IgD-negative memory B cell (primary cell): ENCODE measurements around the gene LRP2. TPM values are rescaled to one million over a fixed set of nuclear protein-coding genes. Genes with fewer than 3 reads are reported as not detected.

Experiments
- H3K27ac Mint-ChIP-seq, 3 donors: one replicate each; pipeline ENCODE4 v1.8.0; 2020 to 2022; ENCODE audit warnings: mild to moderate bottlenecking in 3 of 3, mixed read lengths in 3 of 3, moderate library complexity in 1 of 3
- H3K27me3 Mint-ChIP-seq: one replicate; pipeline ENCODE4 v1.8.0; 2021; ENCODE audit warnings: mixed read lengths
- H3K36me3 Mint-ChIP-seq: one replicate; pipeline ENCODE4 v1.8.0; 2020; ENCODE audit warnings: mild to moderate bottlenecking, mixed read lengths
- H3K4me1 Mint-ChIP-seq, 3 donors: one replicate each; pipeline ENCODE4 v1.8.0; 2020 to 2022; ENCODE audit warnings: mixed read lengths in 3 of 3, mild to moderate bottlenecking in 1 of 3
- H3K4me3 Mint-ChIP-seq, 4 donors: one replicate each; pipeline ENCODE4 v1.8.0; 2020 to 2022; ENCODE audit warnings: mild to moderate bottlenecking in 4 of 4, mixed read lengths in 4 of 4, moderate library complexity in 3 of 4
- H3K9me3 Mint-ChIP-seq, 3 donors: one replicate each; pipeline ENCODE4 v1.8.0; 2020 to 2021; ENCODE audit warnings: mixed read lengths in 3 of 3, mild to moderate bottlenecking in 1 of 3
- polyA plus RNA-seq: library from polyadenylated mRNA; unstranded; fragments of 300-500 nt; fragmentation: Illumina TruSeq; gene quantifications from one replicate; pipeline ENCODE4 v1.2.3, GENCODE V29; 2021

LRP2 gene
- polyA plus RNA-seq, 1 donor from 2014 or later = not detected

GRCh38 chr2:169106563-169107545 is 255.5 kb downstream of the LRP2 start:
- H3K4me1 Mint-ChIP-seq = peaks cover 10 to 21% (median 14%) of the 10 kb centered on the region in 3 donors

DNA sequence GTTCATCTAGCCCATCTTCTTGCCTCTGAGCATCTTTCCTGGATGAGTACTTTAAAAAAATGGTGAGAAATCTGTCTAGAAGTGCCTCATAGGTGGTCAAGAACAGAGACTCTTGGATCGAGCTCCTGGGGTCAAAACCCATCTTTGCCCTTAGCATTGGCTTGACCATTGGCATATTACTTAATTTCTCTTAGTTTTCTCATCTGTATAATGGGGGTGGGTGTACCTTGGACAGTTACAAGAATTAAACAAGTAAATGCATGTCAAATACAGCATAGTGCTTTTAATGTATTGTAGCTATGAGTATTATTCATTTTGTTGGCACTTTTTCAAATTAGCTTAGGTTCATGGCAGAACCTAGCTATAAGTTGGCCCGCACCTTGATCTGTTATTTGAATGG is 256.2 kb downstream of the LRP2 start:
- H3K4me1 Mint-ChIP-seq = peaks cover 10 to 21% (median 17%) of the 10 kb centered on the region in 3 donors

More at GRCh38 chr2:169106563-169107545, 255.5 kb downstream of the LRP2 start:
- no peaks in the 10 kb centered on the region for H3K9me3 Mint-ChIP-seq
- peaks cover 2% of the 10 kb centered on the region for H3K27me3 Mint-ChIP-seq
- no peaks in the 10 kb centered on the region for H3K36me3 Mint-ChIP-seq
- peak overlapping the region in 1 of 4 donors; percentile 67 for H3K4me3 Mint-ChIP-seq
- no peak overlapping the region for H3K27ac Mint-ChIP-seq

DNA sequence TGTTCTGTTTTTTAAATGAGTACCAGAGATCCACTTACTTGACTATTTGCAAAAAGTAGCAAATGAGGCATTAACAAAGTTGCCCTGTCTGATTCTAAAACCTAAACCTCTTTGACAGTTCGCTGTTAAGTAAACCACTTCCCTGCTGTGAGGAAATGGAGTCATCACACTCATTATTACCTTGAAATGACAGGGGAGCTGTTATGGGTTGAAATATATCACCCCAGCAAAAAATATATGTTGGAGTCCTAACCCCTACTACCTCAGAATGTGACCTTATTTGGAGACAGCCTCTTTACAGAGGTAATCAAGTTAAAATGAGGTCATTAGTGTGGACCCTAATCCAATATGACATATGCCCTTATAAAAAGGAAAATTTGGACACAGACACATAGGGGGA is 256.9 kb downstream of the LRP2 start:
- Mint-ChIP-seq H3K27me3 (no peaks in the 10 kb centered on the region), H3K4me3 (no peak overlapping the region), H3K27ac (no peak overlapping the region), H3K9me3 (peaks cover 0 to under 1% (median 0%) of the 10 kb centered on the region in 3 donors), H3K4me1 (peaks cover 15 to 24% (median 22%) of the 10 kb centered on the region in 3 donors), H3K36me3 (no peaks in the 10 kb centered on the region)

More for the DNA sequence above, 256.2 kb downstream of the LRP2 start:
- Mint-ChIP-seq H3K36me3 (no peaks in the 10 kb centered on the region), H3K4me3 (peak overlapping the region in 1 of 4 donors; percentile 28), H3K9me3 (no peaks in the 10 kb centered on the region), H3K27me3 (peaks cover 2% of the 10 kb centered on the region), H3K27ac (no peak overlapping the region)

DNA sequence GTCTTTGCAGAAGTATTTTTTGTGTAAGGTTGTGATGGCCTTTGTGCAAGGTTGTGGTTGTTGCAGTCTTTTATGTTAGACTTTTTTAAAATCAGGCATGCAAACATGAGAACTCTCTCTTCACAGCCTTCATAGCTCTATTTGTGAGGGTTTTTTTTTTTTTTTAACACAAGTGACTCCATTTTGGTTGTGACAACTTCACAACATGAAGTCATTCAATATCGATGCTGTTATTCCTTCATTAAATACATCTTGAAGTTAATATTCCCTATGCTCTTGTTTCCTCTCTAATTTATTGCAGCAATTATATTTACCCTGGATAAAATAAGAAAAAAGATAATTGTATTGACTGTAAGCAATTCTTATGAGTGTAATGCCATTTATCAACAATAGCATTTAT is 257.5 kb downstream of the LRP2 start:
- Mint-ChIP-seq H3K36me3 (no peaks in the 10 kb centered on the region), H3K27me3 (no peaks in the 10 kb centered on the region), H3K4me3 (no peak overlapping the region), H3K4me1 (peaks cover 17 to 26% (median 23%) of the 10 kb centered on the region in 3 donors), H3K27ac (no peak overlapping the region), H3K9me3 (peaks cover 0 to 6% (median 0%) of the 10 kb centered on the region in 3 donors)

DNA sequence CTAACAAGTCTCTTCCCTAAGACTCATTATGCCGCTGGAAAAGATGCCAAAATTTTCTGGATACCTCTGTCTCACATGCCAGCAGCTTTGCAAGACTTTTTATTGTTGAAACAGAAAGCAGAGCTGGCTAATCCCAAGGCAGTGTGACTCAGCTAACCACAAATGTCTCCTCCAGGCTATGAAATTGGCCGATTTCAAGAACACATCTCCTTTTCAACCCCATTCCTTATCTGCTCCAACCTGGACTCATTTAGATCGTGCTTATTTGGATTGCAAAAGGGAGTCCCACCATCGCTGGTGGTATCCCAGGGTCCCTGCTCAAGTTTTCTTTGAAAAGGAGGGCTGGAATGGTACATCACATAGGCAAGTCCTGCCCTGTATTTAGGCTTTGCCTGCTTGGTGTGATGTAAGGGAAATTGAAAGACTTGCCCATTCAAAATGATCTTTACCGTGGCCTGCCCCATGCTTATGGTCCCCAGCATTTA is 266.7 kb downstream of the LRP2 start:
- peaks cover 3% of the 10 kb centered on the region for H3K27me3 Mint-ChIP-seq
- peaks cover 5 to 10% (median 7%) of the 10 kb centered on the region in 3 donors for H3K4me1 Mint-ChIP-seq
- no peak overlapping the region for H3K27ac Mint-ChIP-seq
- H3K36me3 Mint-ChIP-seq = peaks cover 3% of the 10 kb centered on the region
- H3K9me3 Mint-ChIP-seq = peaks cover 0 to 8% (median 2%) of the 10 kb centered on the region in 3 donors
- H3K4me3 Mint-ChIP-seq = peak overlapping the region in 1 of 4 donors; percentile 39

GRCh38 chr2:169094676-169095075 is 267.7 kb downstream of the LRP2 start:
- H3K27me3 Mint-ChIP-seq = peaks cover 4% of the 10 kb centered on the region
- peaks cover 0 to 2% (median 2%) of the 10 kb centered on the region in 3 donors for H3K9me3 Mint-ChIP-seq
- peaks cover 0 to 5% (median 2%) of the 10 kb centered on the region in 3 donors for H3K4me1 Mint-ChIP-seq
- H3K36me3 Mint-ChIP-seq = peaks cover 3% of the 10 kb centered on the region
- H3K27ac Mint-ChIP-seq = no peak overlapping the region
- H3K4me3 Mint-ChIP-seq = no peak overlapping the region

DNA sequence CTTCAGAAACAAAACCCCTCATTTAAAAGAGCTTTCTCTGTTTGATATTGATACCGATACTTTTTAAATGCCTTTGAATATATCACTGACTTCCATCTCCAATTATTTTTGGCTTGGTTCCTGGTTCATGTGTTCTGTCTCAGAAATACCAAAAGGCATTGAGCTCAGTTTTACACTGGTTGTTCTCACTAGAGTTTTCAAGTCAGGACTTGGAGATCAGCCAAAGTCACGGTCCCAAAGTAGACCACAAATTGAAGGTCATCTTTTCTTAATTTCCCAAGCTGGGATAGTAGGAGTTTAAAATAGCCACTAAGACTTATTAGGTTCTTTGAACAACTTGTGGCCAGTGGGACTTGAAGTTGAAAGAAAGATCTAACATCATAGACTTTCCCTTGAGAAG is 268.8 kb downstream of the LRP2 start:
- peaks cover 0 to 4% (median 0%) of the 10 kb centered on the region in 3 donors for H3K4me1 Mint-ChIP-seq
- peaks cover 1% of the 10 kb centered on the region for H3K36me3 Mint-ChIP-seq
- H3K9me3 Mint-ChIP-seq = peaks cover 0 to 2% (median 0%) of the 10 kb centered on the region in 3 donors
- no peak overlapping the region for H3K27ac Mint-ChIP-seq
- no peak overlapping the region for H3K4me3 Mint-ChIP-seq
- H3K27me3 Mint-ChIP-seq = peaks cover 4% of the 10 kb centered on the region

- peaks cover 0 to 4% (median 0%) of the 10 kb centered on the region in 3 donors for H3K4me1 Mint-ChIP-seq
- H3K9me3 Mint-ChIP-seq = peaks cover 0 to 2% (median 0%) of the 10 kb centered on the region in 3 donors
- H3K27me3 Mint-ChIP-seq = peaks cover 4% of the 10 kb centered on the region
- peaks cover 1% of the 10 kb centered on the region for H3K36me3 Mint-ChIP-seq
- no peak overlapping the region for H3K4me3 Mint-ChIP-seq
- no peak overlapping the region for H3K27ac Mint-ChIP-seq
Observed at GRCh38 chr2:169091761-169092519, 270.4 kb downstream of the LRP2 start.

DNA sequence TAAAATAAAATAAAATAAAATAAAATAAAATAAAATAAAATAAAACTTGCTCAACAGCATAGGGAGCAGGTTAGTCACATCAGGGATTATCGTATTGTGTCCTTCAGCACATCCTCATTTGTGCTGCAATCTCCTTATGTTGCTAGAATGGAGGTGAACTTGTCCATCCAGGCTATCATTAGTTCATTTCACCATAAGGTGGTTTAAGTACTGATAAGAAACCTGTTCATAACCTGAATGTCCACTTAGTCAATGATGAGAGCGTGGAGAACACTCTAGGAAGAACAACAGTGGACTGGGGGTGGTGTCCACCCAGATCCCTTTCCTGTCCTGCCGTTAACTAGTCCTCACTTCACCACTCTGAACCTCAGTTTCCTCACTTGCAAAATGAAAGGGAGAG is 271.1 kb downstream of the LRP2 start:
- peaks cover 4% of the 10 kb centered on the region for H3K27me3 Mint-ChIP-seq
- H3K4me1 Mint-ChIP-seq = peaks cover 0 to 4% (median 0%) of the 10 kb centered on the region in 3 donors
- H3K4me3 Mint-ChIP-seq = no peak overlapping the region
- H3K36me3 Mint-ChIP-seq = peaks cover 3% of the 10 kb centered on the region
- peaks cover 0 to 4% (median 0%) of the 10 kb centered on the region in 3 donors for H3K9me3 Mint-ChIP-seq
- no peak overlapping the region for H3K27ac Mint-ChIP-seq

GRCh38 chr2:169090133-169090820 is 272.1 kb downstream of the LRP2 start:
- Mint-ChIP-seq H3K27ac (no peak overlapping the region), H3K4me1 (peaks cover 0 to 2% (median 1%) of the 10 kb centered on the region in 3 donors), H3K9me3 (peaks cover 0 to 4% (median 0%) of the 10 kb centered on the region in 3 donors), H3K27me3 (peaks cover 2% of the 10 kb centered on the region), H3K36me3 (peaks cover 2% of the 10 kb centered on the region), H3K4me3 (no peak overlapping the region)

- Mint-ChIP-seq H3K4me3 (no peak overlapping the region), H3K9me3 (peaks cover 0 to 7% (median 4%) of the 10 kb centered on the region in 3 donors), H3K4me1 (peaks cover 1 to 6% (median 2%) of the 10 kb centered on the region in 3 donors), H3K27me3 (peaks cover 2% of the 10 kb centered on the region), H3K36me3 (peaks cover 2% of the 10 kb centered on the region), H3K27ac (peak overlapping the region in 1 of 3 donors; percentile 28)
Observed at GRCh38 chr2:169089182-169089581, 273.2 kb downstream of the LRP2 start.

DNA sequence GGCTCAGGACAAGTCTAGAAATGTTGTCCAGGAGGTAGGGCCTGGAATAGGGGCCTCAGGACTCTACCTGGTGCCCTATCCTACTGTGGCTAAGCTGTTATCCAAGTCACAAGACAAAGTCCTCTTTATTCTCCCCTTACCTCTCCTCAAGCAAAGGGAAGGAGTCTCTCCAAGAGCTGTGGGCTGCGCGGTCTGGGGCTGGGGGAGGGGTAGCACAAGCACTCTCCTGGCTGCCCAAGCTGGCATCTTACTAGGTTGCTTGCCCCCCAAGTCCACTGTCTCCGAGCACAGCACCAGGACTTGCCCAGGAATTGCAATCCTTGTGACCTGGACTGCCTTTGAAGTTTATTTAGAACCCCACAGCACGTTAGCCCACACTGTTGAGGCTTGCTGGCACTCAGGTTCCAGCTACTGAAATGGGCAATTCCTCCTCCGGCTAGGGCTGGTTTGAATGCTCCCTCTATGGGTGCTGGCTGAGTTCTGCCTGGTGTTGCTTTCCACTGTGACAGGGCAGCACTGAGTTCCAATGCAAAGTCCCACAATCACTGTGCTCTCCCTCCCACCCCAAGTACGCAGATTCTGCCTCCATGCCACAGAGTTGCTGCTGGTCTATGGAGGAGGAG is 274.5 kb downstream of the LRP2 start:
- peaks cover 2% of the 10 kb centered on the region for H3K27me3 Mint-ChIP-seq
- H3K27ac Mint-ChIP-seq = no peak overlapping the region
- peaks cover 0 to 6% (median 4%) of the 10 kb centered on the region in 3 donors for H3K9me3 Mint-ChIP-seq
- H3K36me3 Mint-ChIP-seq = peaks cover 2% of the 10 kb centered on the region
- no peak overlapping the region for H3K4me3 Mint-ChIP-seq
- H3K4me1 Mint-ChIP-seq = peaks cover 4 to 15% (median 9%) of the 10 kb centered on the region in 3 donors

DNA sequence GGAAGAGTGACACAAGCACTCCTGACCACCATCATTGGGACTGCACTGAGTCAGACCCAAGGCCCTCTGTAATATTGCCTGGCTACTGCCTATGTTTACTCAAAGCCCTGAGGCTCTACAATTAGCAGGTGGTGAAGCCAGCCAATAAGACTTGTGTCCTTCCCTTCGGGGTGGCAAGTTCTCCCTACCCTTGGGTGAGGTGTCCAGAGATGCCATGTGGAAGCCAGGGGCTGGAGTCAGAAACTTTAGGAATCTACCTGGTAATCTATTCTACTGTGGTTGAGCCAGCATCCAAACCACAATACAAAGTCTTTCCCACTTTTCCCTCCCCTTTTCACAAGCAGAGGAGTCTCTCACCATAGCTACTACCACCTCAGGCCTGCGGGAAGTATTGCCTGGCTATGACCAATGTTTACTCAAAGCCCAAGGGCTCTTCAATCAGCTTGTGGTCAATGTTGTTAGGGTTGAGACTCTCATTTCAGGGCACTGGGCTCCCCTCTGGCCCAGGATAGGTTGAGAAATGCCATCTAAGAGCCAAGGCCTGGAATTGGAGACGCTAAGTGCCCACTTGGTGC is 275.4 kb downstream of the LRP2 start:
- no peak overlapping the region for H3K4me3 Mint-ChIP-seq
- peaks cover 2% of the 10 kb centered on the region for H3K36me3 Mint-ChIP-seq

More for the DNA sequence above, 275.4 kb downstream of the LRP2 start:
- peaks cover 4 to 15% (median 9%) of the 10 kb centered on the region in 3 donors for H3K4me1 Mint-ChIP-seq
- peaks cover 0 to 6% (median 4%) of the 10 kb centered on the region in 3 donors for H3K9me3 Mint-ChIP-seq
- peaks cover 2% of the 10 kb centered on the region for H3K27me3 Mint-ChIP-seq
- no peak overlapping the region for H3K27ac Mint-ChIP-seq
